HEK293 (cell line): Measurements from ENCODE around the gene SPRED3.

Experiments used
- CTCF ChIA-PET: fragments of 350-600 bp; formaldehyde crosslinking; extraction: SDS; loops from one replicate; lab custom pipeline; 2021; ENCODE audit warnings: antibody characterized with exemption; lab: Yijun Ruan, JAX
- POLR2A ChIA-PET: fragments of 300-600 bp; formaldehyde crosslinking; extraction: SDS; loops from one replicate; lab custom pipeline; 2020; ENCODE audit warnings: antibody characterized with exemption, inconsistent platforms; lab: Yijun Ruan, JAX
- H3K27ac ChIP-seq: fragments of 200-500 bp; sonication (Bioruptor generic); 2 replicates; pipeline ENCODE4 v1.5.1; 2014; ENCODE audit warnings: low read depth, low read length, control low read depth, inconsistent platforms; ENCODE audit errors: extremely low read depth
- H3K36me3 ChIP-seq, 2 experiments: fragments of 200-500 bp in 1 of 2; sonication (Bioruptor generic) in 1 of 2; 1 replicate in 1 of 2; 2 replicates in 1 of 2; pipeline ENCODE4 v1.5.1; 2014 to 2017; ENCODE audit warnings: inconsistent platforms in 2 of 2, low read length in 2 of 2; ENCODE audit not compliant: control insufficient read depth in 2 of 2, insufficient read depth in 1 of 2
- H3K4me1 ChIP-seq: fragments of 200-500 bp; sonication (Bioruptor generic); 2 replicates; pipeline ENCODE4 v1.5.1; 2014; ENCODE audit warnings: mild to moderate bottlenecking, low read length, inconsistent platforms; ENCODE audit not compliant: control insufficient read depth, insufficient read depth
- H3K4me3 ChIP-seq: 2 replicates; pipeline ENCODE4 v1.5.1; 2011; ENCODE audit warnings: low read depth, mild to moderate bottlenecking, control low read depth, low read length, moderate library complexity
- H3K9me3 ChIP-seq: fragments of 200-500 bp; sonication (Bioruptor generic); 2 replicates; pipeline ENCODE4 v1.5.1; 2014; ENCODE audit warnings: low read depth, low read length, inconsistent platforms; ENCODE audit not compliant: control insufficient read depth, insufficient read depth
- BCL11A ChIP-seq: fragments of 450-650 bp; formaldehyde crosslinking; IDR thresholded peaks from 2 replicates; pipeline ENCODE4 v1.5.1; 2016; ENCODE audit warnings: low read depth, missing biosample characterization, missing genetic modification characterization
- CTCF ChIP-seq: fragments of 450-650 bp; formaldehyde crosslinking; IDR thresholded peaks from 2 replicates; pipeline ENCODE4 v1.5.1; 2016; ENCODE audit warnings: missing biosample characterization, missing genetic modification characterization
- KLF16 ChIP-seq: fragments of 450-650 bp; formaldehyde crosslinking; IDR thresholded peaks from 2 replicates; pipeline ENCODE4 v1.5.1; 2017; ENCODE audit warnings: missing biosample characterization, missing genetic modification characterization
- OSR2 ChIP-seq: fragments of 450-650 bp; formaldehyde crosslinking; IDR thresholded peaks from 2 replicates; pipeline ENCODE4 v1.5.1; 2016; ENCODE audit warnings: missing biosample characterization, missing genetic modification characterization
- PRDM2 ChIP-seq: fragments of 450-650 bp; formaldehyde crosslinking; IDR thresholded peaks from 2 replicates; pipeline ENCODE4 v1.5.1; 2016; ENCODE audit warnings: missing biosample characterization, missing genetic modification characterization, borderline replicate concordance
- ZBTB17 ChIP-seq: fragments of 450-650 bp; formaldehyde crosslinking; IDR thresholded peaks from 2 replicates; pipeline ENCODE4 v1.5.1; 2016; ENCODE audit warnings: missing biosample characterization, missing genetic modification characterization
- ZBTB26 ChIP-seq: fragments of 450-650 bp; formaldehyde crosslinking; optimal IDR thresholded peaks from 2 replicates; pipeline ENCODE3; 2016; ENCODE audit warnings: missing biosample characterization, mild to moderate bottlenecking, missing genetic modification characterization
- ZBTB48 ChIP-seq: fragments of 450-650 bp; formaldehyde crosslinking; IDR thresholded peaks from 2 replicates; pipeline ENCODE4 v1.5.1; 2016; ENCODE audit warnings: missing biosample characterization, missing genetic modification characterization
- ZIC2 ChIP-seq: fragments of 450-650 bp; formaldehyde crosslinking; IDR thresholded peaks from 2 replicates; pipeline ENCODE4 v1.5.1; 2016; ENCODE audit warnings: missing biosample characterization, missing genetic modification characterization
- ZNF121 ChIP-seq: fragments of 450-650 bp; formaldehyde crosslinking; IDR thresholded peaks from 2 replicates; pipeline ENCODE4 v1.5.1; 2016; ENCODE audit warnings: missing biosample characterization, missing genetic modification characterization
- ZNF175 ChIP-seq: fragments of 450-650 bp; formaldehyde crosslinking; IDR thresholded peaks from 2 replicates; pipeline ENCODE4 v1.5.1; 2016; ENCODE audit warnings: missing biosample characterization, missing genetic modification characterization
- ZNF335 ChIP-seq: fragments of 450-650 bp; formaldehyde crosslinking; conservative IDR thresholded peaks from 2 replicates; pipeline ENCODE4 v1.5.1; 2016; ENCODE audit warnings: missing biosample characterization, missing genetic modification characterization
- ZNF449 ChIP-seq: fragments of 450-650 bp; formaldehyde crosslinking; IDR thresholded peaks from 2 replicates; pipeline ENCODE4 v1.5.1; 2017; ENCODE audit warnings: missing biosample characterization, mild to moderate bottlenecking, missing genetic modification characterization, moderate library complexity
- ZNF488 ChIP-seq: fragments of 450-650 bp; formaldehyde crosslinking; IDR thresholded peaks from 2 replicates; pipeline ENCODE4 v1.5.1; 2016; ENCODE audit warnings: missing biosample characterization, missing genetic modification characterization
- ZNF600 ChIP-seq: fragments of 450-650 bp; formaldehyde crosslinking; IDR thresholded peaks from 2 replicates; pipeline ENCODE4 v1.5.1; 2016; ENCODE audit warnings: missing biosample characterization, missing genetic modification characterization
- ZNF645 ChIP-seq: fragments of 450-650 bp; formaldehyde crosslinking; IDR thresholded peaks from 2 replicates; pipeline ENCODE4; 2016; ENCODE audit warnings: missing biosample characterization, missing genetic modification characterization
- ZNF664 ChIP-seq: fragments of 450-650 bp; formaldehyde crosslinking; IDR thresholded peaks from 2 replicates; pipeline ENCODE4 v1.5.1; 2016; ENCODE audit warnings: missing biosample characterization, missing genetic modification characterization
- ZNF701 ChIP-seq: fragments of 450-650 bp; formaldehyde crosslinking; IDR thresholded peaks from 2 replicates; pipeline ENCODE4 v1.5.1; 2016; ENCODE audit warnings: missing biosample characterization, missing genetic modification characterization
- ZNF76 ChIP-seq: fragments of 450-650 bp; formaldehyde crosslinking; IDR thresholded peaks from 2 replicates; pipeline ENCODE4; 2016; ENCODE audit warnings: low read depth, missing biosample characterization, missing genetic modification characterization, borderline replicate concordance

SPRED3 gene

GRCh38 chr19:38360839-38361631, 27.5 kb upstream of the SPRED3 start (continued):
- TF ChIP-seq ZNF175 (tag by site-specific recombination) = no peak
- no peak for TF ChIP-seq ZNF664 (tag by site-specific recombination)
- no peak for TF ChIP-seq ZNF645 (tag by site-specific recombination)
- TF ChIP-seq ZNF488 (tag by site-specific recombination) = 0 out of 2 replicates have a peak, but pooled peaks have one; percentile 11
- peak; percentile 18; the same call in 1 of the 2 replicates for TF ChIP-seq BCL11A
- peak; percentile 27 for TF ChIP-seq PRDM2 (tag by site-specific recombination)

GRCh38 chr19:38361633-38362075, 26.8 kb upstream of the SPRED3 start:
- no peak overlapping the region for H3K27ac ChIP-seq
- TF ChIP-seq ZNF449 (tag by site-specific recombination) (peak; percentile 82; the same call in 1 of the 2 replicates), ZNF600 (tag by site-specific recombination) (peak; percentile 76; the same call in 1 of the 2 replicates), ZIC2 (tag by site-specific recombination) (peak; percentile 91), ZBTB26 (tag by site-specific recombination) (peak; percentile 88), ZBTB48 (tag by site-specific recombination) (no peak), ZBTB17 (tag by site-specific recombination) (peak; percentile 99), ZNF76 (tag by site-specific recombination) (peak; percentile 32; the same call in 1 of the 2 replicates), KLF16 (no peak), OSR2 (tag by site-specific recombination) (peak; percentile 69), BCL11A (0 out of 2 replicates have a peak, but pooled peaks have one; percentile 4), ZNF121 (tag by site-specific recombination) (no peak), ZNF175 (tag by site-specific recombination) (no peak), CTCF (peak; percentile 86), ZNF701 (no peak), ZNF335 (tag by site-specific recombination) (peak; percentile 97)
- TF ChIP-seq, all 188 proteins: peak for 10
- Histone ChIP-seq H3K4me1 (peaks cover 10% of the 10 kb centered on the region), H3K9me3 (no peaks in the 10 kb centered on the region), H3K4me3 (peak overlapping the region; percentile 55), H3K36me3 (no peaks in the 10 kb centered on the region; a peak in 1 of 3 replicates)
- ChIA-PET CTCF (interaction anchor here (0.6 to 1.4 kb wide), 7 partner anchors 12 to 170 kb away, joined by 3 to 5 read pairs (median 4); partner anchors contain the start of genes CATSPERG and PSMD8), POLR2A (interaction anchor here (0.6 to 2.8 kb wide), 15 partner anchors 8 to 1041 kb away, joined by 3 to 49 read pairs (median 4); partner anchors contain the start of genes EIF3K, FAM98C, GGN and KCNK6)
